HepG2 (cell line): ENCODE results near the gene CCL27. TPM values are rescaled to one million over a fixed set of nuclear protein-coding genes. Genes with fewer than 3 reads are reported as not detected.

ENCODE experiments used
- ATAC-seq: fragments of 200-7000 bp; cut with Tn5 transposase; 3 replicates; pipeline ENCODE4 v1.9.1; 2020; ENCODE audit warnings: mild to moderate bottlenecking, moderate library complexity
- BruUV-seq: library from RNA; stranded (reverse); fragments of 400-500 nt; replicated peaks from 2 replicates; lab custom pipeline; 2021; lab: Mats Ljungman, UMichigan
- CTCF ChIA-PET: fragments of 300-600 bp; formaldehyde crosslinking; extraction: SDS; loops from one replicate; lab custom pipeline; 2021; ENCODE audit warnings: low total read pairs, inconsistent platforms, low intra/inter-chr PET ratio; lab: Yijun Ruan, JAX
- POLR2A ChIA-PET: fragments of 350-600 bp; sonication (Branson Sonifier 250); formaldehyde crosslinking; loops from one replicate; lab custom pipeline; 2020; ENCODE audit warnings: antibody characterized with exemption, inconsistent platforms; lab: Yijun Ruan, JAX
- DNase-seq: peaks from one replicate; pipeline ENCODE4 v3.0.0-alpha.2; 2015; ENCODE audit warnings: low spot score
- FAIRE-seq: peaks from 3 replicates; lab custom pipeline; 2011; peaks lifted over from hg19 to GRCh38; lab: Jason Lieb, UNC
- H2AFZ ChIP-seq: one replicate; pipeline ENCODE4 v1.6.1; 2011; ENCODE audit warnings: low read length, inconsistent platforms
- H3K27ac ChIP-seq: fragments of 300-600 bp; 3 replicates; pipeline ENCODE4 v1.8.0; 2011; ENCODE audit warnings: mixed run types, mild to moderate bottlenecking, mixed read lengths, low read length, inconsistent platforms; ENCODE audit not compliant: insufficient read depth; ENCODE audit errors: extremely low read length
- H3K27me3 ChIP-seq, 2 experiments: fragments of 200-600 bp in 1 of 2; 2 replicates in 1 of 2; 3 replicates in 1 of 2; pipeline versions ENCODE4 v1.6.0 to v1.8.0; 2011; ENCODE audit warnings: low read length in 2 of 2, mild to moderate bottlenecking in 2 of 2, moderate library complexity in 2 of 2, inconsistent platforms in 1 of 2; ENCODE audit not compliant: insufficient read depth in 2 of 2, control insufficient read depth in 1 of 2
- H3K36me3 ChIP-seq, 2 experiments: fragments of 200-600 bp in 1 of 2; replicated peaks in 1 of 2; 2 replicates in 1 of 2; 3 replicates in 1 of 2; pipeline versions ENCODE4 v1.5.1 to v1.8.0; 2011; ENCODE audit warnings: low read length in 2 of 2, inconsistent platforms in 1 of 2; ENCODE audit not compliant: insufficient read depth in 2 of 2, control insufficient read depth in 1 of 2
- H3K4me1 ChIP-seq: 2 replicates; pipeline ENCODE4 v1.5.1; 2012; ENCODE audit warnings: low read length, inconsistent platforms; ENCODE audit not compliant: insufficient read depth
- H3K4me2 ChIP-seq: 2 replicates; pipeline ENCODE4 v1.6.0; 2011; ENCODE audit warnings: low read depth, low read length, inconsistent platforms
- H3K4me3 ChIP-seq, 3 experiments: fragments of 200-600 bp in 1 of 3; sonication (generic), shearing (Covaris generic) in 1 of 3; replicated peaks in 1 of 3; 2 replicates each; pipeline ENCODE4 v1.5.1; 2011 to 2016; ENCODE audit warnings: low read length in 3 of 3, inconsistent platforms in 2 of 3, low read depth in 2 of 3, mild to moderate bottlenecking in 2 of 3, control low read depth in 1 of 3, mixed read lengths in 1 of 3; ENCODE audit not compliant: insufficient read depth in 1 of 3
- H3K79me2 ChIP-seq: one replicate; pipeline ENCODE4 v1.6.1; 2011; ENCODE audit warnings: low read length, inconsistent platforms; ENCODE audit not compliant: insufficient read depth
- H3K9ac ChIP-seq: 2 replicates; pipeline ENCODE4 v1.6.0; 2011; ENCODE audit warnings: mild to moderate bottlenecking, low read depth, low read length, inconsistent platforms; ENCODE audit not compliant: insufficient read depth
- H3K9me3 ChIP-seq: 2 replicates; pipeline ENCODE4 v1.5.1; 2012; ENCODE audit warnings: mild to moderate bottlenecking, low read length
- H4K20me1 ChIP-seq: 2 replicates; pipeline ENCODE4 v1.6.0; 2011; ENCODE audit warnings: inconsistent platforms, mild to moderate bottlenecking, low read length, moderate library complexity; ENCODE audit not compliant: insufficient read depth
- CEBPG ChIP-seq: IDR thresholded peaks from 2 replicates; pipeline ENCODE4 v1.6.1; 2016
- GATAD1 ChIP-seq: IDR thresholded peaks from 2 replicates; pipeline ENCODE4 v1.6.1; 2016; ENCODE audit warnings: missing genetic modification reagents, missing compliant biosample characterization
- IRF2 ChIP-seq: IDR thresholded peaks from 2 replicates; pipeline ENCODE4 v1.6.1; 2018; ENCODE audit warnings: missing genetic modification reagents, missing compliant biosample characterization
- RCOR2 ChIP-seq: IDR thresholded peaks from 2 replicates; pipeline ENCODE4 v1.6.1; 2016; ENCODE audit warnings: missing biosample characterization, missing genetic modification reagents
- RXRB ChIP-seq: IDR thresholded peaks from 2 replicates; pipeline ENCODE4 v1.6.1; 2016; ENCODE audit warnings: borderline replicate concordance, missing genetic modification reagents, missing compliant biosample characterization
- SIX4 ChIP-seq: sonication (generic); formaldehyde crosslinking; IDR thresholded peaks from 2 replicates; pipeline ENCODE4 v1.4.0; 2020; ENCODE audit warnings: missing genetic modification reagents
- SMARCE1 ChIP-seq: fragments of 450-650 bp; IDR thresholded peaks from 2 replicates; pipeline ENCODE4 v1.6.1; 2017; ENCODE audit warnings: borderline replicate concordance
- SP5 ChIP-seq: IDR thresholded peaks from 2 replicates; pipeline ENCODE4 v1.6.1; 2016; ENCODE audit warnings: low read depth, borderline replicate concordance
- TOPORS ChIP-seq: sonication (generic); formaldehyde crosslinking; IDR thresholded peaks from 2 replicates; pipeline ENCODE4 v1.8.0; 2023; ENCODE audit warnings: mild to moderate bottlenecking, missing genetic modification reagents
- UBTF ChIP-seq: sonication (generic); formaldehyde crosslinking; IDR thresholded peaks from 2 replicates; pipeline ENCODE4 v1.4.0; 2020; ENCODE audit warnings: mild to moderate bottlenecking, missing genetic modification reagents
- ZBTB7A ChIP-seq: sonication (generic); formaldehyde crosslinking; IDR thresholded peaks from 2 replicates; pipeline ENCODE4 v1.8.0; 2022; ENCODE audit warnings: mild to moderate bottlenecking, missing genetic modification reagents
- ZNF331 ChIP-seq: sonication (generic); formaldehyde crosslinking; IDR thresholded peaks from 2 replicates; pipeline ENCODE4 v1.4.0; 2020; ENCODE audit warnings: missing genetic modification reagents
- ZNF572 ChIP-seq: sonication (generic); formaldehyde crosslinking; IDR thresholded peaks from 2 replicates; pipeline ENCODE4 v1.5.1; 2020; ENCODE audit warnings: mild to moderate bottlenecking, missing genetic modification reagents
- in situ Hi-C: cut with HindIII; loops from 2 replicates; pipeline ENCODE4 v1.10.0; 2017; ENCODE audit warnings: low pct_unique_long_range_greater_than_20kb; ENCODE audit not compliant: extremely low pct_ligation_motif_present
- intact Hi-C: fragments of 100-400 bp; cut with micrococcal nuclease; formaldehyde crosslinking; loops from one replicate; pipeline ENCODE4 v1.10.0; 2022; ENCODE audit not compliant: unreplicated experiment
- polyA plus RNA-seq, 8 experiments: library from polyadenylated mRNA; depleted of rRNA in 3 of 8; stranded (reverse) in 7 of 8; unstranded in 1 of 8; fragments of >200 nt; fragmentation: Illumina TruSeq in 4 of 8; extraction: Trizol in 4 of 8; gene quantifications; 2 replicates each; pipeline versions ENCODE4 v1.2.1 to v1.2.3, GENCODE V29; 2011 to 2016; ENCODE audit warnings: low read depth in 4 of 8, missing spikeins in 1 of 8, mixed read lengths in 1 of 8; ENCODE audit not compliant: insufficient read depth in 1 of 8
- total RNA-seq, 5 experiments: library from RNA; depleted of rRNA; stranded (reverse); fragments of >200 nt; fragmentation: Illumina TruSeq; extraction: Trizol; gene quantifications; 2 replicates each; pipeline ENCODE4 v1.2.3, GENCODE V29; 2016; ENCODE audit warnings: low read depth in 1 of 5
- TF ChIP-seq, protein P1 (sequence below): IDR thresholded peaks from 2 replicates; pipeline ENCODE4 v1.6.1; 2016; ENCODE audit warnings: control low read depth
- TF ChIP-seq, protein P2 (sequence below): sonication (generic); formaldehyde crosslinking; IDR thresholded peaks from 2 replicates; pipeline ENCODE4 v1.5.1; 2020; ENCODE audit warnings: mild to moderate bottlenecking, moderate library complexity, missing genetic modification reagents
- TF ChIP-seq, protein P3 (sequence below): sonication (generic); formaldehyde crosslinking; IDR thresholded peaks from 2 replicates; pipeline ENCODE4 v1.4.0; 2020; ENCODE audit warnings: missing genetic modification reagents, mild to moderate bottlenecking, borderline replicate concordance

Gene CCL27
- total and polyA plus RNA-seq, 2 of the 13 experiments (the other 11 are each of a cell fraction or from before 2014, with no cell fraction given): not detected

GRCh38 chr9:34646211-34647083 is 16.0 kb downstream of the CCL27 start, which contains the start of gene GALT (continued):
- TF ChIP-seq SMARCE1 (no peak), ZNF572 (CRISPR knock-in tag) (no peak; the same call in 1 of the 2 replicates), UBTF (CRISPR knock-in tag) (peak; percentile 91)
- TF ChIP-seq, protein P1, sequence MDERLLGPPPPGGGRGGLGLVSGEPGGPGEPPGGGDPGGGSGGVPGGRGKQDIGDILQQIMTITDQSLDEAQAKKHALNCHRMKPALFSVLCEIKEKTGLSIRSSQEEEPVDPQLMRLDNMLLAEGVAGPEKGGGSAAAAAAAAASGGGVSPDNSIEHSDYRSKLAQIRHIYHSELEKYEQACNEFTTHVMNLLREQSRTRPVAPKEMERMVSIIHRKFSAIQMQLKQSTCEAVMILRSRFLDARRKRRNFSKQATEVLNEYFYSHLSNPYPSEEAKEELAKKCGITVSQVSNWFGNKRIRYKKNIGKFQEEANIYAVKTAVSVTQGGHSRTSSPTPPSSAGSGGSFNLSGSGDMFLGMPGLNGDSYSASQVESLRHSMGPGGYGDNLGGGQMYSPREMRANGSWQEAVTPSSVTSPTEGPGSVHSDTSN (CRISPR knock-in tag): no peak; the same call in 1 of the 2 replicates

DNA sequence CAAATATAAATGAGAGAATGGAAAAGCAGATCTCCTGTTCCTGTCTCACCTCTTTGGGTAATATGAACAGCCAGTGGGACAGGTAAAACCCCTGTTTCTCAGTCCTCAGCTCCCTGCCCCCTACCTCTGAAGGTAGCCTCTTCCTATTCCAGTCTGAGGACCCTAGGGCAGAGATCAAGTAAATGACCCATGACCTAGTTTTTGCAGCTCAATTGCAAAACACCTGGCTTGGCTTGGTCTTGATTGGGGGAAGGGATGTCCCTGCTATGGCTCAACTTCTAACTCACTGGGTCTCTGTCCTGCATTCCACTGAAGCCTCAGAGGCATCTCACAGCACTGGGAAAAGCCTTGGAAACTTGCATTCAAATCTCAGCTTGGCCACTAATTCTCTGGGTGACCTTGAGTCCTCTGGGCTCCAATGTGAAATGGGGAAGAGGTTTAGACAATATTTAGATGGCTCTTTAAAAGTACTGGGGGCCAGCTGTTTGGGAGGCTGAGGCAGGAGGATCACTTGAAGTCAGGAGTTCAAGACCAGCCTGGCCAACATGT is 17.6 kb downstream of the CCL27 start:
- H3K4me2 ChIP-seq: peak overlapping the region; percentile 60
- H3K9me3 ChIP-seq: no peaks in the 10 kb centered on the region
- no peak overlapping the region for H3K9ac ChIP-seq
- peaks cover 16% of the 10 kb centered on the region for H3K79me2 ChIP-seq
- H3K4me3 ChIP-seq: peak overlapping the region in 1 of 3 experiments; percentile 9; a peak in 1 of 6 replicates
- no TSS peak for BruUV-seq
- peak overlapping the region; percentile 95 for H3K27ac ChIP-seq
- H2AFZ ChIP-seq: no peak overlapping the region
- no peaks in the 10 kb centered on the region; a peak in 1 of 5 replicates for H3K27me3 ChIP-seq
- FAIRE-seq (peak; percentile 91), DNase-seq (peak; percentile 78), ATAC-seq (peak; percentile 6; the same call in 1 of the 3 replicates)
- ChIA-PET CTCF (no interaction called here), POLR2A (interaction anchor here (1.2 to 4.1 kb wide), 5 partner anchors 9 to 1083 kb away, joined by 3 to 100 read pairs (median 14); partner anchors contain the start of genes ARID3C, CCL27 and SIGMAR1)
- intact Hi-C loops: no loop called here
- H4K20me1 ChIP-seq: no peaks in the 10 kb centered on the region
- peaks cover 71% of the 10 kb centered on the region for H3K4me1 ChIP-seq
- H3K36me3 ChIP-seq: peaks cover 8 to 18% of the 10 kb centered on the region in 2 experiments
- in situ Hi-C loops: no loop called here
- TF ChIP-seq ZNF331 (CRISPR knock-in tag) (peak; percentile 54; the same call in 1 of the 2 replicates), GATAD1 (CRISPR knock-in tag) (peak; percentile 26; the same call in 1 of the 2 replicates), SP5 (CRISPR knock-in tag) (peak; percentile 42; the same call in 1 of the 2 replicates), CEBPG (peak; percentile 93), IRF2 (CRISPR knock-in tag) (peak; percentile 48; the same call in 1 of the 2 replicates), TOPORS (CRISPR knock-in tag) (no peak), ZBTB7A (peak; percentile 48; the same call in 1 of the 2 replicates), RCOR2 (CRISPR knock-in tag) (peak; percentile 69), SIX4 (0 out of 2 replicates have a peak, but pooled peaks have one; percentile 40), RXRB (CRISPR knock-in tag) (peak; percentile 100)
- TF ChIP-seq, protein P2, sequence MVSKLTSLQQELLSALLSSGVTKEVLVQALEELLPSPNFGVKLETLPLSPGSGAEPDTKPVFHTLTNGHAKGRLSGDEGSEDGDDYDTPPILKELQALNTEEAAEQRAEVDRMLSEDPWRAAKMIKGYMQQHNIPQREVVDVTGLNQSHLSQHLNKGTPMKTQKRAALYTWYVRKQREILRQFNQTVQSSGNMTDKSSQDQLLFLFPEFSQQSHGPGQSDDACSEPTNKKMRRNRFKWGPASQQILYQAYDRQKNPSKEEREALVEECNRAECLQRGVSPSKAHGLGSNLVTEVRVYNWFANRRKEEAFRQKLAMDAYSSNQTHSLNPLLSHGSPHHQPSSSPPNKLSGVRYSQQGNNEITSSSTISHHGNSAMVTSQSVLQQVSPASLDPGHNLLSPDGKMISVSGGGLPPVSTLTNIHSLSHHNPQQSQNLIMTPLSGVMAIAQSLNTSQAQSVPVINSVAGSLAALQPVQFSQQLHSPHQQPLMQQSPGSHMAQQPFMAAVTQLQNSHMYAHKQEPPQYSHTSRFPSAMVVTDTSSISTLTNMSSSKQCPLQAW (CRISPR knock-in tag): peak; percentile 55
- TF ChIP-seq, protein P3, sequence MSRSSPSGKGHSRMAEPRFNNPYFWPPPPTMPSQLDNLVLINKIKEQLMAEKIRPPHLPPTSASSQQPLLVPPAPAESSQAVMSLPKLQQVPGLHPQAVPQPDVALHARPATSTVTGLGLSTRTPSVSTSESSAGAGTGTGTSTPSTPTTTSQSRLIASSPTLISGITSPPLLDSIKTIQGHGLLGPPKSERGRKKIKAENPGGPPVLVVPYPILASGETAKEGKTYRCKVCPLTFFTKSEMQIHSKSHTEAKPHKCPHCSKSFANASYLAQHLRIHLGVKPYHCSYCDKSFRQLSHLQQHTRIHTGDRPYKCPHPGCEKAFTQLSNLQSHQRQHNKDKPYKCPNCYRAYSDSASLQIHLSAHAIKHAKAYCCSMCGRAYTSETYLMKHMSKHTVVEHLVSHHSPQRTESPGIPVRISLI: peak; percentile 61
